Natural killer cell treated with Interleukin-12 subunit alpha and Interleukin-12 subunit beta and Interleukin-15 and Interleukin-18, amount 100 ng/mL, for 72 hours (primary cell): ENCODE measurements around the gene SLC1A4. TPM values are rescaled to one million over a fixed set of nuclear protein-coding genes. Genes with fewer than 3 reads are reported as not detected.
"Not testable (repeated sequence)": the region's sequence is repeated elsewhere in the genome, so short reads cannot be mapped to it uniquely, and the experiment has no call there.

ENCODE experiments used
- ATAC-seq, 2 donors: fragments of 150-1000 bp; cut with Tn5 transposase in 1 of 2; sonication (Bioruptor Pico), chemical (Tn5 transposase) in 1 of 2; 2 replicates each; pipeline ENCODE4 v1.10.0; 2021
- DNase-seq: peaks from one replicate; pipeline ENCODE4 v3.0.0; 2022; ENCODE audit warnings: low spot score
- H3K27ac Mint-ChIP-seq, 2 donors: 1 replicate in 1 of 2; 2 replicates in 1 of 2; pipeline ENCODE4 v1.8.0; 2022; ENCODE audit warnings: mixed read lengths in 2 of 2, mild to moderate bottlenecking in 1 of 2, moderate library complexity in 1 of 2
- H3K27me3 Mint-ChIP-seq, 2 donors: 1 replicate in 1 of 2; 2 replicates in 1 of 2; pipeline ENCODE4 v1.8.0; 2022; ENCODE audit warnings: mixed read lengths in 2 of 2
- H3K36me3 Mint-ChIP-seq: one replicate; pipeline ENCODE4 v1.8.0; 2022; ENCODE audit warnings: mixed read lengths
- H3K4me1 Mint-ChIP-seq, 2 donors: 1 replicate in 1 of 2; 2 replicates in 1 of 2; pipeline ENCODE4 v1.8.0; 2022; ENCODE audit warnings: low read depth in 2 of 2, mixed read lengths in 2 of 2, mild to moderate bottlenecking in 1 of 2
- H3K4me3 Mint-ChIP-seq: one replicate; pipeline ENCODE4 v1.8.0; 2022; ENCODE audit warnings: mixed read lengths
- H3K9me3 Mint-ChIP-seq: 2 replicates; pipeline ENCODE4 v1.8.0; 2022; ENCODE audit warnings: mixed read lengths
- total RNA-seq, 2 donors: library from RNA; stranded (reverse); gene quantifications; one replicate each; pipeline ENCODE4 v1.2.3, GENCODE V29; 2022

SLC1A4 gene
- total RNA-seq, 2 donors from 2014 or later = 34.5 to 34.7 TPM

- Mint-ChIP-seq H3K4me1 (peaks cover 18 to 23% of the 10 kb centered on the region in 2 donors), H3K9me3 (no peaks in the 10 kb centered on the region), H3K36me3 (peaks cover 37% of the 10 kb centered on the region), H3K4me3 (no peak overlapping the region), H3K27me3 (no peaks in the 10 kb centered on the region), H3K27ac (peak overlapping the region; percentile 6 to 66)
- ATAC-seq (no peak), DNase-seq (no peak)
These were observed 29.8 kb downstream of the SLC1A4 start for GRCh38 chr2:65019010-65019409.

GRCh38 chr2:65019675-65020195 is 30.5 kb downstream of the SLC1A4 start:
- ATAC-seq (no peak), DNase-seq (no peak)
- Mint-ChIP-seq H3K9me3 (no peaks in the 10 kb centered on the region), H3K36me3 (peaks cover 35% of the 10 kb centered on the region), H3K27ac (no peak overlapping the region), H3K4me3 (no peak overlapping the region), H3K27me3 (no peaks in the 10 kb centered on the region), H3K4me1 (peaks cover 18 to 23% of the 10 kb centered on the region in 2 donors)

GRCh38 chr2:65020251-65020650 is 31.1 kb downstream of the SLC1A4 start:
- not testable (repeated sequence) for ATAC-seq, H3K4me3 Mint-ChIP-seq
- H3K36me3 Mint-ChIP-seq = peaks cover 32% of the 10 kb centered on the region

GRCh38 chr2:65020943-65021528 is 31.8 kb downstream of the SLC1A4 start:
- Mint-ChIP-seq H3K9me3 (no peaks in the 10 kb centered on the region), H3K4me1 (peaks cover 18 to 26% of the 10 kb centered on the region in 2 donors), H3K36me3 (peaks cover 32% of the 10 kb centered on the region)

More at GRCh38 chr2:65020251-65020650, 31.1 kb downstream of the SLC1A4 start:
- H3K4me1 Mint-ChIP-seq = peaks cover 18 to 23% of the 10 kb centered on the region in 2 donors
- DNase-seq, H3K9me3 Mint-ChIP-seq, H3K27ac Mint-ChIP-seq, H3K27me3 Mint-ChIP-seq: not testable (repeated sequence)

GRCh38 chr2:65021709-65022108 is 32.5 kb downstream of the SLC1A4 start:
- H3K27ac Mint-ChIP-seq = no peak overlapping the region
- no peak overlapping the region for H3K4me3 Mint-ChIP-seq
- no peaks in the 10 kb centered on the region for H3K27me3 Mint-ChIP-seq
- DNase-seq = no peak
- no peak for ATAC-seq
- peaks cover 18 to 25% of the 10 kb centered on the region in 2 donors for H3K4me1 Mint-ChIP-seq
- no peaks in the 10 kb centered on the region for H3K9me3 Mint-ChIP-seq
- H3K36me3 Mint-ChIP-seq = peaks cover 29% of the 10 kb centered on the region

More at GRCh38 chr2:65020943-65021528, 31.8 kb downstream of the SLC1A4 start:
- DNase-seq (no peak), ATAC-seq (no peak)
- Mint-ChIP-seq H3K27me3 (no peaks in the 10 kb centered on the region), H3K4me3 (no peak overlapping the region), H3K27ac (no peak overlapping the region)

GRCh38 chr2:65022189-65022588 is 33.0 kb downstream of the SLC1A4 start:
- Mint-ChIP-seq H3K27ac (no peak overlapping the region), H3K36me3 (peaks cover 26% of the 10 kb centered on the region), H3K4me3 (no peak overlapping the region), H3K9me3 (no peaks in the 10 kb centered on the region), H3K4me1 (peaks cover 18 to 22% of the 10 kb centered on the region in 2 donors), H3K27me3 (no peaks in the 10 kb centered on the region)
- DNase-seq = no peak
- ATAC-seq = no peak

GRCh38 chr2:65023742-65024141 is 34.5 kb downstream of the SLC1A4 start:
- Mint-ChIP-seq H3K27me3 (no peaks in the 10 kb centered on the region), H3K4me3 (no peak overlapping the region), H3K4me1 (peaks cover 4 to 9% of the 10 kb centered on the region in 2 donors), H3K36me3 (peaks cover 14% of the 10 kb centered on the region), H3K9me3 (no peaks in the 10 kb centered on the region), H3K27ac (no peak overlapping the region)
- no peak for DNase-seq
- no peak for ATAC-seq

- H3K36me3 Mint-ChIP-seq = peaks cover 9% of the 10 kb centered on the region
- ATAC-seq (no peak), DNase-seq (no peak)
- no peak overlapping the region for H3K4me3 Mint-ChIP-seq
- peaks cover 0 to 4% of the 10 kb centered on the region in 2 donors for H3K4me1 Mint-ChIP-seq
- no peaks in the 10 kb centered on the region for H3K27me3 Mint-ChIP-seq
- H3K27ac Mint-ChIP-seq = no peak overlapping the region
- no peaks in the 10 kb centered on the region for H3K9me3 Mint-ChIP-seq
These were observed 35.1 kb downstream of the SLC1A4 start for GRCh38 chr2:65024149-65024829.

- no peak overlapping the region for H3K27ac Mint-ChIP-seq
- ATAC-seq (no peak), DNase-seq (no peak)
- no peak overlapping the region for H3K4me3 Mint-ChIP-seq
- H3K36me3 Mint-ChIP-seq = peaks cover 7% of the 10 kb centered on the region
- H3K9me3 Mint-ChIP-seq = no peaks in the 10 kb centered on the region
- no peaks in the 10 kb centered on the region for H3K27me3 Mint-ChIP-seq
- H3K4me1 Mint-ChIP-seq = peaks cover 2 to 3% of the 10 kb centered on the region in 2 donors
These were observed 36.4 kb downstream of the SLC1A4 start for GRCh38 chr2:65025453-65026123.

- Mint-ChIP-seq H3K27me3 (no peaks in the 10 kb centered on the region), H3K4me1 (peaks cover 8% of the 10 kb centered on the region in 2 donors), H3K36me3 (peaks cover 7% of the 10 kb centered on the region), H3K9me3 (no peaks in the 10 kb centered on the region), H3K4me3 (no peak overlapping the region), H3K27ac (no peak overlapping the region)
- DNase-seq = no peak
- ATAC-seq = no peak
These were observed 37.0 kb downstream of the SLC1A4 start for GRCh38 chr2:65026154-65026553.

- DNase-seq (no peak), ATAC-seq (no peak)
- Mint-ChIP-seq H3K27me3 (no peaks in the 10 kb centered on the region), H3K36me3 (peaks cover 3% of the 10 kb centered on the region), H3K9me3 (no peaks in the 10 kb centered on the region), H3K27ac (no peak overlapping the region), H3K4me1 (peaks cover 15% of the 10 kb centered on the region in 2 donors), H3K4me3 (no peak overlapping the region)
These were observed 37.7 kb downstream of the SLC1A4 start for GRCh38 chr2:65026704-65027464.

GRCh38 chr2:65027616-65028244 is 38.5 kb downstream of the SLC1A4 start:
- H3K4me3 Mint-ChIP-seq = no peak overlapping the region
- no peaks in the 10 kb centered on the region for H3K9me3 Mint-ChIP-seq
- H3K27ac Mint-ChIP-seq = no peak overlapping the region
- no peaks in the 10 kb centered on the region for H3K36me3 Mint-ChIP-seq
- H3K4me1 Mint-ChIP-seq = peaks cover 22 to 24% of the 10 kb centered on the region in 2 donors
- ATAC-seq = no peak
- DNase-seq = no peak
- H3K27me3 Mint-ChIP-seq = no peaks in the 10 kb centered on the region
